Keratinocyte (primary cell): ENCODE measurements around the gene COPS8. TPM values are rescaled to one million over a fixed set of nuclear protein-coding genes. Genes with fewer than 3 reads are reported as not detected.

Source experiments
- DNase-seq: peaks from one replicate; pipeline ENCODE4 v3.0.0-alpha.2; 2011; ENCODE audit warnings: low read depth, missing footprints, low spot score
- FAIRE-seq: peaks from 2 replicates; lab custom pipeline; 2011; peaks lifted over from hg19 to GRCh38; lab: Jason Lieb, UNC
- H2AFZ ChIP-seq: 2 replicates; pipeline ENCODE4 v1.6.0; 2012; ENCODE audit warnings: low read length, control low read depth, inconsistent platforms; ENCODE audit not compliant: control insufficient read depth
- H3K27ac ChIP-seq: 2 replicates; pipeline ENCODE4 v1.5.1; 2011; ENCODE audit warnings: low read length; ENCODE audit not compliant: control insufficient read depth, insufficient read depth
- H3K27me3 ChIP-seq: 3 replicates; pipeline ENCODE4 v1.6.0; 2011; ENCODE audit warnings: low read length; ENCODE audit not compliant: control insufficient read depth, insufficient read depth; ENCODE audit errors: extremely low read depth
- H3K36me3 ChIP-seq, 2 experiments: 2 replicates in 1 of 2; 3 replicates in 1 of 2; pipeline ENCODE4 v1.5.1; 2011; ENCODE audit warnings: low read length in 2 of 2, mild to moderate bottlenecking in 1 of 2; ENCODE audit not compliant: control insufficient read depth in 2 of 2, insufficient read depth in 2 of 2; ENCODE audit errors: extremely low read depth in 1 of 2
- H3K4me1 ChIP-seq: 3 replicates; pipeline ENCODE4 v1.5.1; 2011; ENCODE audit warnings: low read length; ENCODE audit not compliant: control insufficient read depth, insufficient read depth; ENCODE audit errors: extremely low read depth
- H3K4me2 ChIP-seq: 3 replicates; pipeline ENCODE4 v1.6.0; 2011; ENCODE audit warnings: low read depth, low read length; ENCODE audit not compliant: control insufficient read depth, insufficient read depth; ENCODE audit errors: extremely low read depth
- H3K4me3 ChIP-seq, 3 experiments: fragments of 200-600 bp in 1 of 3; sonication (generic) in 1 of 3; 2 replicates in 2 of 3; 3 replicates in 1 of 3; pipeline ENCODE4 v1.5.1; 2011 to 2016; ENCODE audit warnings: low read length in 3 of 3, mild to moderate bottlenecking in 3 of 3, control low read depth in 2 of 3, inconsistent platforms in 1 of 3, low read depth in 1 of 3, mixed read lengths in 1 of 3, mixed run types in 1 of 3, moderate library complexity in 1 of 3; ENCODE audit not compliant: control insufficient read depth in 2 of 3, insufficient read depth in 2 of 3; ENCODE audit errors: extremely low read depth in 1 of 3
- H3K79me2 ChIP-seq: 2 replicates; pipeline ENCODE4 v1.6.0; 2012; ENCODE audit warnings: low read length; ENCODE audit not compliant: control insufficient read depth, insufficient read depth
- H3K9ac ChIP-seq: 3 replicates; pipeline ENCODE4 v1.6.0; 2011; ENCODE audit warnings: low read length; ENCODE audit not compliant: control insufficient read depth, insufficient read depth; ENCODE audit errors: extremely low read depth
- H3K9me1 ChIP-seq: 3 replicates; pipeline ENCODE4 v1.6.0; 2011; ENCODE audit warnings: low read length; ENCODE audit not compliant: control insufficient read depth, insufficient read depth; ENCODE audit errors: extremely low read depth
- H3K9me3 ChIP-seq: 2 replicates; pipeline ENCODE4 v1.5.1; 2012; ENCODE audit warnings: low read depth, low read length; ENCODE audit not compliant: control insufficient read depth
- H4K20me1 ChIP-seq: 3 replicates; pipeline ENCODE4 v1.6.0; 2011; ENCODE audit warnings: low read length; ENCODE audit not compliant: control insufficient read depth, insufficient read depth; ENCODE audit errors: extremely low read depth
- CTCF ChIP-seq, 3 experiments: IDR thresholded peaks in 1 of 3; conservative IDR thresholded peaks in 1 of 3; optimal IDR thresholded peaks in 1 of 3; 2 replicates in 2 of 3; 3 replicates in 1 of 3; pipeline versions ENCODE3 to v1.5.1; 2011; ENCODE audit warnings: low read length in 3 of 3, mild to moderate bottlenecking in 3 of 3, moderate library complexity in 2 of 3, control low read depth in 1 of 3, inconsistent platforms in 1 of 3; ENCODE audit not compliant: insufficient read depth in 2 of 3; ENCODE audit errors: extremely low read depth in 1 of 3
- EZH2 ChIP-seq: IDR thresholded peaks from one replicate; pipeline ENCODE4 v1.6.1; 2012; ENCODE audit warnings: inconsistent platforms, mild to moderate bottlenecking, low read length, moderate library complexity
- dilution Hi-C: fragments of 300-500 bp; cut with MboI; formaldehyde crosslinking; loops from one replicate; pipeline ENCODE4 v1.7.0; 2020; ENCODE audit warnings: low sequenced_read_pairs; ENCODE audit not compliant: extremely low pct_ligation_motif_present
- polyA plus RNA-seq, 5 experiments: library from polyadenylated mRNA; depleted of rRNA in 3 of 5; stranded (reverse) in 3 of 5; stranded (forward) in 1 of 5; unstranded in 1 of 5; fragments of >200 nt; gene quantifications; 1 replicate in 1 of 5; 2 replicates in 3 of 5; 3 replicates in 1 of 5; pipeline versions ENCODE4 v1.2.1 to v1.2.3, GENCODE V29; 2011 to 2012; ENCODE audit warnings: missing spikeins in 2 of 5, low read depth in 1 of 5, low replicate concordance in 1 of 5

Gene COPS8
- polyA plus RNA-seq, 1 donor (not counting 4 experiments of a cell fraction or from before 2014, with no cell fraction given): 136 TPM

DNA sequence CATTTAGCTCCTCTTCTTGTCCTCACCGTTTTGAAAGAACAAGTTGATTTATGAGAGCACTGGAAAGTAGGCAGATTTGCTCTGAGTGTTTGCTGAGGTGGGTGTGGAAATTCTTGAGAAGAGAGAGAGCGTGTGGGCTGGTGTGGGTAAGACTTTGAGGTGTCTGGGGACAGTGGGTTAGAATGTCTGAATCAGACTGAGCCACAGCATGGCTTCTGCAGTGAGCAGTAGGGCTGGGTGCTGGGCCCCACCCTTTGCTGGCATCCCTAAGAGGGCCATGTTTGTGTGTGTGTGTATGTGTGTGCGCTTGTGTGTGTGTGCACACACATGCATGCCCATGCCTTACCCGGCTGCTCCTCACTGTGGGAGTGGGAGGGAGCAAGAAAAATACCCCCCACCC lies 63.7 kb downstream of the COPS8 start:
- DNase-seq (no peak), FAIRE-seq (no peak)
- Histone ChIP-seq H3K79me2 (no peaks in the 10 kb centered on the region), H2AFZ (no peak overlapping the region), H3K36me3 (no peaks in the 10 kb centered on the region), H3K9me3 (peaks cover 4% of the 10 kb centered on the region), H3K9me1 (no peaks in the 10 kb centered on the region), H3K4me3 (no peak overlapping the region), H4K20me1 (no peaks in the 10 kb centered on the region), H3K4me2 (no peak overlapping the region), H3K4me1 (no peaks in the 10 kb centered on the region), H3K27ac (no peak overlapping the region), H3K27me3 (no peaks in the 10 kb centered on the region), H3K9ac (no peak overlapping the region)
- dilution Hi-C loops: no loop called here
- TF ChIP-seq CTCF (optimal IDR thresholded peaks at IDR 0.05 in 1 of 3, IDR thresholded peaks at IDR 0.05 in 1 of 3, conservative IDR thresholded peaks at IDR 0.05 in 1 of 3; ENCODE audit: extremely low read depth in 1 of 3, insufficient read depth in 2 of 3, low read length in 3 of 3): no peak
- no peak for TF ChIP-seq EZH2
